Mesenchymal stem cell (in vitro differentiated cells and primary cell): ENCODE data around the gene CSRP2.

Source experiments
- DNase-seq: peaks from one replicate; pipeline ENCODE4 v3.0.0-alpha.2; 2013
- H2AFZ ChIP-seq: one replicate; pipeline ENCODE4 v1.6.1; 2013; ENCODE audit warnings: low read depth, mild to moderate bottlenecking, control low read depth, inconsistent platforms, low read length, moderate library complexity
- H2AK5ac ChIP-seq: 2 replicates; pipeline ENCODE4 v1.6.1; 2013; ENCODE audit warnings: low read length, moderate library complexity, mild to moderate bottlenecking, inconsistent platforms; ENCODE audit not compliant: severe bottlenecking
- H2BK120ac ChIP-seq: one replicate; pipeline ENCODE4 v1.6.1; 2013; ENCODE audit warnings: low read depth, mild to moderate bottlenecking, inconsistent platforms, low read length, moderate library complexity
- H2BK12ac ChIP-seq, 2 experiments: one replicate each; pipeline ENCODE4 v1.6.1; 2013; ENCODE audit warnings: inconsistent platforms in 2 of 2, low read length in 2 of 2, mild to moderate bottlenecking in 2 of 2, moderate library complexity in 2 of 2, control low read depth in 1 of 2
- H2BK15ac ChIP-seq: one replicate; pipeline ENCODE4 v1.6.1; 2013; ENCODE audit warnings: mild to moderate bottlenecking, low read depth, inconsistent platforms; ENCODE audit not compliant: poor library complexity, severe bottlenecking
- H2BK5ac ChIP-seq: 2 replicates; pipeline ENCODE4 v1.6.1; 2013; ENCODE audit warnings: low read depth, mild to moderate bottlenecking, low read length, control low read depth, inconsistent platforms; ENCODE audit not compliant: poor library complexity, severe bottlenecking
- H3K14ac ChIP-seq, 2 experiments: one replicate each; pipeline ENCODE4 v1.6.1; 2013; ENCODE audit warnings: inconsistent platforms in 2 of 2, low read length in 2 of 2, control low read depth in 1 of 2, mild to moderate bottlenecking in 1 of 2, moderate library complexity in 1 of 2
- H3K18ac ChIP-seq, 2 experiments: one replicate each; pipeline ENCODE4 v1.6.1; 2013; ENCODE audit warnings: inconsistent platforms in 2 of 2, low read length in 2 of 2, control low read depth in 1 of 2, low read depth in 1 of 2, mild to moderate bottlenecking in 1 of 2
- H3K23ac ChIP-seq, 2 experiments: one replicate each; pipeline ENCODE4 v1.6.1; 2013; ENCODE audit warnings: inconsistent platforms in 2 of 2, low read length in 2 of 2, mild to moderate bottlenecking in 2 of 2, moderate library complexity in 2 of 2, control low read depth in 1 of 2
- H3K27ac ChIP-seq: 2 replicates; pipeline ENCODE4 v1.5.1; 2013; ENCODE audit warnings: mild to moderate bottlenecking, moderate library complexity, low read length, control low read depth, inconsistent platforms; ENCODE audit not compliant: poor library complexity, severe bottlenecking
- H3K27me3 ChIP-seq, 2 experiments: 2 replicates each; pipeline versions ENCODE4 v1.6.1 to v1.7.0; 2013; ENCODE audit warnings: low read length in 2 of 2, mild to moderate bottlenecking in 2 of 2, moderate library complexity in 2 of 2, control low read depth in 1 of 2, inconsistent platforms in 1 of 2; ENCODE audit not compliant: control insufficient read depth in 1 of 2, insufficient read depth in 1 of 2
- H3K36me3 ChIP-seq, 2 experiments: 2 replicates each; pipeline versions ENCODE4 v1.6.1 to v1.7.0; 2013; ENCODE audit warnings: low read length in 2 of 2, control low read depth in 1 of 2, inconsistent platforms in 1 of 2, low read depth in 1 of 2, mild to moderate bottlenecking in 1 of 2; ENCODE audit not compliant: insufficient read depth in 2 of 2, control insufficient read depth in 1 of 2
- H3K4ac ChIP-seq, 2 experiments: one replicate each; pipeline ENCODE4 v1.6.1; 2013; ENCODE audit warnings: inconsistent platforms in 2 of 2, low read length in 2 of 2, mild to moderate bottlenecking in 2 of 2, moderate library complexity in 2 of 2, control low read depth in 1 of 2, low read depth in 1 of 2
- H3K4me1 ChIP-seq: 2 replicates; pipeline ENCODE4 v1.6.1; 2013; ENCODE audit warnings: low read depth, low read length, control low read depth; ENCODE audit not compliant: control insufficient read depth, insufficient read depth
- H3K4me2 ChIP-seq: 2 replicates; pipeline ENCODE4 v1.6.1; 2013; ENCODE audit warnings: low read length, mild to moderate bottlenecking, inconsistent platforms; ENCODE audit not compliant: poor library complexity, severe bottlenecking
- H3K4me3 ChIP-seq, 2 experiments: 2 replicates each; pipeline versions ENCODE4 v1.5.1 to v1.7.0; 2013; ENCODE audit warnings: low read length in 2 of 2, mild to moderate bottlenecking in 2 of 2, control low read depth in 1 of 2, low read depth in 1 of 2; ENCODE audit not compliant: insufficient read depth in 1 of 2
- H3K79me1 ChIP-seq: replicated peaks from 2 replicates; pipeline ENCODE4 v1.6.1; 2013; ENCODE audit warnings: mild to moderate bottlenecking, control low read depth, low read length, inconsistent platforms; ENCODE audit not compliant: poor library complexity, severe bottlenecking
- H3K9ac ChIP-seq: 2 replicates; pipeline ENCODE4 v1.7.0; 2013; ENCODE audit warnings: mild to moderate bottlenecking, low read length, moderate library complexity
- H3K9me3 ChIP-seq: 2 replicates; pipeline ENCODE4 v1.7.0; 2013; ENCODE audit warnings: mild to moderate bottlenecking, low read length; ENCODE audit not compliant: control insufficient read depth
- H4K8ac ChIP-seq: one replicate; pipeline ENCODE4 v1.6.1; 2013; ENCODE audit warnings: inconsistent platforms, mild to moderate bottlenecking, low read length, moderate library complexity
- H4K91ac ChIP-seq: one replicate; pipeline ENCODE4 v1.6.1; 2013; ENCODE audit warnings: mild to moderate bottlenecking, low read length, inconsistent platforms
- WGBS: methylation state at CpG from one replicate; pipeline ENCODE4 v1.1.7; 2013; ENCODE audit warnings: mixed read lengths; 5-methylcytosine and 5-hydroxymethylcytosine counted together

The CSRP2 gene

GRCh38 chr12:76909290-76909689 is 30.5 kb upstream of the CSRP2 start:
- Histone ChIP-seq H3K4me3 (no peak overlapping the region), H3K4me2 (no peak overlapping the region), H3K14ac (no peak overlapping the region), H2AFZ (no peak overlapping the region), H3K27me3 (peaks cover 0 to 3% of the 10 kb centered on the region in 2 experiments), H3K27ac (no peak overlapping the region), H2BK120ac (no peak overlapping the region), H4K91ac (no peak overlapping the region), H3K36me3 (no peaks in the 10 kb centered on the region), H3K9me3 (no peaks in the 10 kb centered on the region), H2AK5ac (no peak overlapping the region), H3K79me1 (no peaks in the 10 kb centered on the region), H2BK5ac (no peak overlapping the region), H4K8ac (no peak overlapping the region), H3K4ac (no peak overlapping the region), H3K23ac (no peak overlapping the region), H3K18ac (no peak overlapping the region), H2BK15ac (no peak overlapping the region), H3K9ac (no peak overlapping the region), H2BK12ac (no peak overlapping the region), H3K4me1 (peaks cover 2% of the 10 kb centered on the region)
- no peak for DNase-seq
- 43% methylated on average over 3 of the region's 4 CpGs for WGBS

- H2AK5ac ChIP-seq, result no peak overlapping the region
- no peak overlapping the region for H2BK15ac ChIP-seq
- H3K4ac ChIP-seq, result no peak overlapping the region
- no peak for DNase-seq
- H3K36me3 ChIP-seq, result no peaks in the 10 kb centered on the region
- no peak overlapping the region for H3K9ac ChIP-seq
- no peak overlapping the region for H2BK120ac ChIP-seq
- H3K27me3 ChIP-seq, result peaks cover 0 to 3% of the 10 kb centered on the region in 2 experiments
- 81% methylated on average over 3 of the region's 6 CpGs for WGBS
- H2BK12ac ChIP-seq, result no peak overlapping the region
- no peaks in the 10 kb centered on the region for H3K9me3 ChIP-seq
- H4K8ac ChIP-seq, result no peak overlapping the region
- H2BK5ac ChIP-seq, result no peak overlapping the region
- no peak overlapping the region for H3K4me2 ChIP-seq
- H4K91ac ChIP-seq, result no peak overlapping the region
- peaks cover 2% of the 10 kb centered on the region for H3K4me1 ChIP-seq
- no peak overlapping the region for H3K18ac ChIP-seq
- H3K4me3 ChIP-seq, result no peak overlapping the region
- no peak overlapping the region for H2AFZ ChIP-seq
- no peak overlapping the region for H3K23ac ChIP-seq
- H3K79me1 ChIP-seq, result no peaks in the 10 kb centered on the region
- H3K14ac ChIP-seq, result no peak overlapping the region
- H3K27ac ChIP-seq, result no peak overlapping the region
Measured at GRCh38 chr12:76908303-76909017, 29.6 kb upstream of the CSRP2 start.

GRCh38 chr12:76901628-76902380 is 23.0 kb upstream of the CSRP2 start:
- Histone ChIP-seq H3K18ac (no peak overlapping the region), H2BK15ac (no peak overlapping the region), H4K8ac (no peak overlapping the region), H3K79me1 (no peaks in the 10 kb centered on the region), H2BK12ac (no peak overlapping the region), H3K14ac (no peak overlapping the region), H3K23ac (no peak overlapping the region), H3K9ac (no peak overlapping the region), H3K27ac (no peak overlapping the region), H3K27me3 (no peaks in the 10 kb centered on the region), H3K36me3 (no peaks in the 10 kb centered on the region), H3K9me3 (no peaks in the 10 kb centered on the region), H2BK5ac (no peak overlapping the region), H3K4me2 (no peak overlapping the region), H3K4ac (no peak overlapping the region), H3K4me3 (no peak overlapping the region), H4K91ac (no peak overlapping the region), H3K4me1 (no peaks in the 10 kb centered on the region), H2AK5ac (no peak overlapping the region), H2AFZ (no peak overlapping the region), H2BK120ac (no peak overlapping the region)
- 93% methylated on average over 2 of the region's 4 CpGs for WGBS
- no peak for DNase-seq

GRCh38 chr12:76899522-76899921 is 20.7 kb upstream of the CSRP2 start:
- H3K27ac ChIP-seq, result no peak overlapping the region
- no peaks in the 10 kb centered on the region for H3K4me1 ChIP-seq
- no peaks in the 10 kb centered on the region for H3K36me3 ChIP-seq
- H3K27me3 ChIP-seq, result no peaks in the 10 kb centered on the region
- no peak overlapping the region for H3K14ac ChIP-seq
- H2BK15ac ChIP-seq, result no peak overlapping the region
- no peak overlapping the region for H2BK5ac ChIP-seq
- no peak for DNase-seq
- H3K4me2 ChIP-seq, result no peak overlapping the region
- no peak overlapping the region for H3K23ac ChIP-seq
- peaks cover 14% of the 10 kb centered on the region for H3K9me3 ChIP-seq
- H2AFZ ChIP-seq, result no peak overlapping the region
- WGBS, result 90% methylated on average over 1 of the region's 2 CpGs
- H3K4ac ChIP-seq, result no peak overlapping the region
- H4K91ac ChIP-seq, result no peak overlapping the region
- no peaks in the 10 kb centered on the region for H3K79me1 ChIP-seq
- no peak overlapping the region for H2BK12ac ChIP-seq
- no peak overlapping the region for H4K8ac ChIP-seq
- no peak overlapping the region for H3K9ac ChIP-seq
- no peak overlapping the region for H2AK5ac ChIP-seq
- H3K18ac ChIP-seq, result no peak overlapping the region
- no peak overlapping the region for H2BK120ac ChIP-seq
- no peak overlapping the region for H3K4me3 ChIP-seq
